ENCODE results near the gene SPATA2L.

Gene SPATA2L

DNA sequence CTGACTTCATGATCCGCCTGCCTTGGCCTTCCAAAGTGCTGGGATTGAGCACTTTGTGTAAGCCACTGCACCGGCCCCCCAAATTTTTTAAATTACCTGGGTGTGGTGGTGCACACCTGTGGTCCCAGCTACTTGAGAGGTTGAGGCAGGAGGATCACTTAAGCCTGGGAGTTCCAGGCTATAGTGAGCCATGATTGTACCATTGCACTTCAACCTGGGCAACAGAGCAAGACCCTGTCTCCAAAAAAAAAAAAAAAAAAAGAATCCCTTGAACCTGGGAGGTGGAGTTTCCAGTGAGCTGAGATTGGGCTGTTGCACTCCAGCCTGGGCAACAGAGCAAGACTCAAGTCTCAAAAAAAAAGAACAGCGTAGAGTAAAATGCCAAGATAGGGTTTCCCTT lies 35.0 kb upstream of the SPATA2L start:
- no peak for DNase-seq (ENCODE audit: low spot score)
- in situ Hi-C loops (cut with MboI; ENCODE audit: low pct_unique_long_range_greater_than_20kb, low sequenced_read_pairs, unreplicated experiment): no loop called here
- TF ChIP-seq, protein P1, sequence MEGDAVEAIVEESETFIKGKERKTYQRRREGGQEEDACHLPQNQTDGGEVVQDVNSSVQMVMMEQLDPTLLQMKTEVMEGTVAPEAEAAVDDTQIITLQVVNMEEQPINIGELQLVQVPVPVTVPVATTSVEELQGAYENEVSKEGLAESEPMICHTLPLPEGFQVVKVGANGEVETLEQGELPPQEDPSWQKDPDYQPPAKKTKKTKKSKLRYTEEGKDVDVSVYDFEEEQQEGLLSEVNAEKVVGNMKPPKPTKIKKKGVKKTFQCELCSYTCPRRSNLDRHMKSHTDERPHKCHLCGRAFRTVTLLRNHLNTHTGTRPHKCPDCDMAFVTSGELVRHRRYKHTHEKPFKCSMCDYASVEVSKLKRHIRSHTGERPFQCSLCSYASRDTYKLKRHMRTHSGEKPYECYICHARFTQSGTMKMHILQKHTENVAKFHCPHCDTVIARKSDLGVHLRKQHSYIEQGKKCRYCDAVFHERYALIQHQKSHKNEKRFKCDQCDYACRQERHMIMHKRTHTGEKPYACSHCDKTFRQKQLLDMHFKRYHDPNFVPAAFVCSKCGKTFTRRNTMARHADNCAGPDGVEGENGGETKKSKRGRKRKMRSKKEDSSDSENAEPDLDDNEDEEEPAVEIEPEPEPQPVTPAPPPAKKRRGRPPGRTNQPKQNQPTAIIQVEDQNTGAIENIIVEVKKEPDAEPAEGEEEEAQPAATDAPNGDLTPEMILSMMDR (IDR thresholded peaks at IDR 0.05; ENCODE audit: extremely low read depth, insufficient read depth, missing control alignments): no peak

DNA sequence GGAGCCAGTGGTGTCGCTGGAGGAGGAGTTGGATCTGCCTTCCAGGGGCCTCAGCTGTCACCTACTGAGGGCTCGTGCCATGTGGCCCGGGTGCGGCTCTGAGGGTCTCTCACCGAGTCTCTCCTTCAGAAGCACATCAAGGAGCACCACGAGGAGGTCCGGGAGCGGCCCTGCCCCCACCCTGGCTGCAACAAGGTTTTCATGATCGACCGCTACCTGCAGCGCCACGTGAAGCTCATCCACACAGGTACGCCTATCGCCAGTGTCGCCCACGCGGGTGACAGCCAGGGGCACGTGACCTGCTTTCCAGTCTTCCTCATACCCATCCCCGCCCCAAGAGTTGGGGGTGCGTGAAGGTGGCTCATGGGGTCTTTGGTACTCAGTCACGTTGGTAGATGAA lies 32.3 kb upstream of the SPATA2L start:
- DNase-seq (ENCODE audit: low spot score): no peak
- in situ Hi-C loops (cut with MboI; ENCODE audit: low pct_unique_long_range_greater_than_20kb, low sequenced_read_pairs, unreplicated experiment): no loop called here
- TF ChIP-seq, protein P1 (IDR thresholded peaks at IDR 0.05; ENCODE audit: extremely low read depth, insufficient read depth, missing control alignments): no peak

DNA sequence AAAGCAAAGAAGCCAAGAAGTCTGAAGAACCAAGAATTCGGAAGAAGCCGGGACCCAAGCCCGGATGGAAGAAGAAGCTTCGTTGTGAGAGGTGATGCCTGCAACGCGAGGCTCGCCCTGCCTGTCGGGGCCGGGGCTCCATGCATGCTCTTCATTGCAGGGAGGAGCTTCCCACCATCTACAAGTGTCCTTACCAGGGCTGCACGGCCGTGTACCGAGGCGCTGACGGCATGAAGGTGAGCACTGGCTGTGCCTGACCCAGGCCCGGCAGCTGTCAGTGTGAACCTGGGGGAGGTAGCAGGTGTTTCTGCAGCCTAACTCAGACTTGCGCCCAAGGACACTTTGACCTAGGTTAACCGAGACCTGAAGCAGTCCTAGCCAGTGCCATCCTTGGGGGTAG lies 31.8 kb upstream of the SPATA2L start:
- TF ChIP-seq, protein P1 (IDR thresholded peaks at IDR 0.05; ENCODE audit: extremely low read depth, insufficient read depth, missing control alignments): no peak
- in situ Hi-C loops (cut with MboI; ENCODE audit: low pct_unique_long_range_greater_than_20kb, low sequenced_read_pairs, unreplicated experiment): no loop called here
- no peak for DNase-seq (ENCODE audit: low spot score)

DNA sequence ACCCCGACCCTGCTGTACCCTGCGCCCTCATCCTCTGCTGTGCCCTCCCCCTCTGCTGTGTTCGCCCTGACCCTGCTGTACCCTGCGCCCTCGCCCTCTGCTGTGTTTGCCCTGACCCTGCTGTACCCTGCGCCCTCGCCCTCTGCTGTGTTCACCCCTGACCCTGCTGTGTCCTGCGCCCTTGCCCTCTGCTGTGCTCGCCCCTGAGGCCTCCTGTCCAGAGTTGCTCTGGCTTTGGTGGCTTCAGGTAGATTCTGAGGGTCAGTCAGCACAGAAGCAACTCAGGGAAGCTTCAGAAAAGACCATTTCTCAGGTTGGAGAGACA lies 31.4 kb upstream of the SPATA2L start:
- TF ChIP-seq, protein P1 (IDR thresholded peaks at IDR 0.05; ENCODE audit: extremely low read depth, insufficient read depth, missing control alignments): no peak
- in situ Hi-C loops (cut with MboI; ENCODE audit: low pct_unique_long_range_greater_than_20kb, low sequenced_read_pairs, unreplicated experiment): no loop called here
- no peak for DNase-seq (ENCODE audit: low spot score)

DNA sequence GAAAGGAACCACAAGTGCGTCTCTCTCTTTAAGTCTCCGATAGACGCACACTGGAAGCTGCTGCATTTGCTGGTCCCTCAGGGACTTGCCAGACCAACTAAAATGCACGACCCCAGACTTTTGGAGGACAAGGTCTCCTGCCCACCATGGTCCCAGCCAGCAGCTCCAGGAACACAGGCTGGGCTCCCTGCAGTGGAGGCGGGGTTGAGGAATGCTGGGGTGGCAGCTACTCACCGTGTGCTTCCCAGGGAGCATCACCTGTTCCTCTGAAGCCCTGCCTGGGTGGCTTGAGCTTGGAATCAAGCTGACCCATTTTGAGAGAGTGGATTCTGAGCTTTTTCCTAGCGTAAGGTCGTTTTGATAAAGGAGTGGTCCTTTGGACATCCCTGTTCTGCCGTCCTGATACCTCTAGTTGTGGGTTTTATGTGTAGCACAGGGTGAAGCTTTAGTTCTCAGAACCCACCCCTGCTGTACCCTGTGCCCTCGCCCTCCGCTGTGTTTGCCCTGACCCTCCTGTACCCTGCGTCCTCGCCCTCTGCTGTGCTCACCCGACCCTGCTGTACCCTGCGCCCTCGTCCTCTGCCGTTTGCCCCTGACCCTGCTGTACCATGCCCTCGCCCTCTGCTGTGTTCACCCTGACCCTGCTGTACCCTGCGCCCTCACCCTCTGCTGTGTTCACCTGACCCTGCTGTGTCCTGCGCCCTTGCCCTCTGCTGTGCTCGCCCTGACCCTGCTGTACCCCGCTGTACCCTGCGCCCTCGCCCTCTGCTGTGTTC lies 30.8 kb upstream of the SPATA2L start:
- TF ChIP-seq, protein P1 (IDR thresholded peaks at IDR 0.05; ENCODE audit: extremely low read depth, insufficient read depth, missing control alignments): no peak
- no peak for DNase-seq (ENCODE audit: low spot score)
- in situ Hi-C loops (cut with MboI; ENCODE audit: low pct_unique_long_range_greater_than_20kb, low sequenced_read_pairs, unreplicated experiment): no loop called here

DNA sequence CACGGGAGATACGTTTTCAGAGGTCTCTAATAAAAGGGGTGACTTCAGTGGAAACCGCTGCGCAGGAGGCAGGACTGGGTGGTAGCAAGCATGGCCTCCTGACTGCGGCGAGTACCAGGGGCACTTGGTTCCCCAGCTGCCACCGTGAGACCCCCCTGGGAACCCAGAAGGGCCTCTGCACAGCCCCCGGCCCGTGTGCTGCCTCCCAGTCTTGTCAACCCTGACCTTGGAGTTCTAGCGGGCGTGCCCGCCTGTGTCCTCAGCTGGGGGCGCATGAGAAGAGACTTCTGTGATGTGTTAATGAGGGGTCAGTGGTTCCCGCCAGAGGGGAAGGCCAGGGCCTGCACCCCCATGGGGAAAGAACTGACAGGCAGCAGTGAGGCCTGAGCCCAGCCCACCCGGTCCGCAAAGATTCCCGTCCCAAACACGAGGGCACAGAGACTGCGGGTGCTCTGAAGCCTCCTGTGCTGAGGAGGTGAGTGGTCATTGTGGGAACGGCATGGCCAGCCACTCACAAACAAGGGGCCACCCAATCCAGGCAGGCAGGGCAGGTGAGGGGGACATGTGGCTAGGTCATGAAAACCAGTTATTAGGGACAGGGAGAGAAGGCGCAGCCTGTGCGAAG lies 29.2 kb upstream of the SPATA2L start:
- DNase-seq (ENCODE audit: low spot score): no peak
- TF ChIP-seq, protein P1 (IDR thresholded peaks at IDR 0.05; ENCODE audit: extremely low read depth, insufficient read depth, missing control alignments): no peak
- in situ Hi-C loops (cut with MboI; ENCODE audit: low pct_unique_long_range_greater_than_20kb, low sequenced_read_pairs, unreplicated experiment): no loop called here
